ENCODE data around the gene ATP7A. TPM values are rescaled to one million over a fixed set of nuclear protein-coding genes. Genes with fewer than 3 reads are reported as not detected.
"Not testable (repeated sequence)": the region's sequence is repeated elsewhere in the genome, so short reads cannot be mapped to it uniquely, and the experiment has no call there.

ATP7A gene
- total RNA-seq (ENCODE audit: low replicate concordance) = 4.4 and 5.1 TPM in 2 replicates

DNA sequence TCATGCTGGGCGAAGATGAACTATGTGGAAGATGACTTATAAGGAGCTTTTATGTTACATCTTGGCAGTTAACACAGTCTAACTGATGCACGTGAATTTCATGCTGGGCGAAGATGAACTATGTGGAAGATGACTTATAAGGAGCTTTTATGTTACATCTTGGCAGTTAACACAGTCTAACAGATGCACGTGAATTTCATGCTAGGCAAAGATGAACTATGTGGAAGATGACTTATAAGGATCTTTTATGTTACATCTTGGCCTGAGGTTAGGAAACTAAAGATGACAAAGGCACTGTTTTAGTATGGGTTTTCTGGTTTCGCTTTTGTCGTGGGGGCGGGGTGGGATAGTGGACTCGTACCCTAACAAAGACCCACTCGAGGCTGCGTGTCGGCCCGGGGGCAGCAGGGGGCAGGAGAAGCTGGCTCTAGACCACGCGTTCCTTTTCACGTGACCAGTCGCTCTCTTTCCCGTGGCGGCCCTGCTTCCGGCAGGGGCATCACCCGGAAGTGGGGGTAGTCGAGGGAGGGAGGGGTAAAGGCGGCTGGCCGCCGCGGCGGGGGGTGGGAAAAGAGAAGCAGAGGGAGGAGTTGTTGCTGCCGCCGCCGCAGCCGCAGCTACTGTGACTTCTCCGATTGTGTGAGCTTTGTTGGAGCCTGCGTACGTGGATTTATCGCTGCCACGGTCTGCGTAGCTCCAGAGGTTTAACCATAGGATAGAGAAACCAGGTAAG lies at the start of gene ATP7A:
Gene ATP7A, plus strand, starts transcription at position 586 of the 733 bp plus-strand sequence. CDS start 60,949 bp downstream, outside the sequence.
- Histone ChIP-seq H4K20me1 (ENCODE audit: low read depth) (no peaks in the 10 kb centered on the region), H3K4me1 (no peaks in the 10 kb centered on the region), H3K27ac (no peak within 1 kb of the TSS), H3K79me2 (ENCODE audit: low read depth) (peaks cover 6% of the 10 kb centered on the region), H3F3A (ENCODE audit: low read depth) (peaks cover 9% of the 10 kb centered on the region), H3K9me3 (ENCODE audit: low read depth) (no peaks in the 10 kb centered on the region), H2AFZ (replicated peaks) (peak within 1 kb of the TSS; percentile 78), H3K9ac (peak within 1 kb of the TSS; percentile 61), H3K4me2 (peak within 1 kb of the TSS; percentile 81), H3K36me3 (no peaks in the 10 kb centered on the region), H3K27me3 (no peaks in the 10 kb centered on the region), H3K4me3 (peak within 1 kb of the TSS; percentile 71)
- peak; percentile 87 for DNase-seq (ENCODE audit: low spot score)
- Mint-ChIP-seq H3K27ac (peak within 1 kb of the TSS; percentile 96), H3K4me3 (peak within 1 kb of the TSS; percentile 93), H3K4me1 (peaks cover 11% of the 10 kb centered on the region), H3K9me3 (no peaks in the 10 kb centered on the region), H3K27me3 (ENCODE audit: insufficient read depth, low read depth) (no peaks in the 10 kb centered on the region), H3K36me3 (no peaks in the 10 kb centered on the region)
- TF ChIP-seq EZH2 (IDR thresholded peaks at IDR 0.05) = no peak
- peak; percentile 39 for TF ChIP-seq CTCF (IDR thresholded peaks at IDR 0.05)
- TF ChIP-seq EZH2phosphoT487 (IDR thresholded peaks at IDR 0.05) = no peak

- H3K27ac Mint-ChIP-seq = no peak overlapping the region
- no peak for TF ChIP-seq CTCF (IDR thresholded peaks at IDR 0.05)
- TF ChIP-seq EZH2phosphoT487 (IDR thresholded peaks at IDR 0.05) = no peak
- no peak for TF ChIP-seq EZH2 (IDR thresholded peaks at IDR 0.05)
- no peaks in the 10 kb centered on the region for H3K36me3 ChIP-seq
Observed at GRCh38 chrX:77875372-77875771, 35.1 kb upstream of the ATP7A start.

DNA sequence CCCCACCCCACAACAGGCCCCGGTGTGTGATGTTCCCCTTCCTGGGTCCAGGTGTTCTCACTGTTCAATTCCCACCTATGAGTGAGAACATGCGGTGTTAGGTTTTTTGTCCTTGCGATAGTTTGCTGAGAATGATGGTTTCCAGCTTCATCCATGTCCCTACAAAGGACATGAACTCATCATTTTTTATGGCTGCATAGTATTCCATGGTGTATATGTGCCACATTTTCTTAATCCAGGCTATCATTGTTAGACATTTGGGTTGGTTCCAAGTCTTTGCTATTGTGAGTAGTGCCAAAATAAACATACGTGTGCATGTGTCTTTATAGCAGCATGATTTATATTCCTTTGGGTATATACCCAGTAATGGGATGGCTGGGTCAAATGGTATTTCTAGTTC lies 29.1 kb upstream of the ATP7A start:
- H3K9me3 Mint-ChIP-seq; H3K4me1 Mint-ChIP-seq; H3K27ac ChIP-seq; DNase-seq (ENCODE audit: low spot score); H3K36me3 ChIP-seq; H2AFZ ChIP-seq (replicated peaks); H4K20me1 ChIP-seq (ENCODE audit: low read depth); H3K27me3 ChIP-seq; H3K27me3 Mint-ChIP-seq (ENCODE audit: insufficient read depth, low read depth); H3K4me3 ChIP-seq; H3K9ac ChIP-seq; H3K4me1 ChIP-seq; H3K4me3 Mint-ChIP-seq; H3K9me3 ChIP-seq (ENCODE audit: low read depth); H3K36me3 Mint-ChIP-seq; H3K4me2 ChIP-seq; H3F3A ChIP-seq (ENCODE audit: low read depth); H3K27ac Mint-ChIP-seq: not testable (repeated sequence)
- peaks cover 25% of the 10 kb centered on the region for H3K79me2 ChIP-seq (ENCODE audit: low read depth)

More at GRCh38 chrX:77875372-77875771, 35.1 kb upstream of the ATP7A start:
- Histone ChIP-seq H3K27me3 (no peaks in the 10 kb centered on the region), H3K27ac (no peak overlapping the region), H3K9me3 (ENCODE audit: low read depth) (no peaks in the 10 kb centered on the region), H3F3A (ENCODE audit: low read depth) (no peaks in the 10 kb centered on the region), H3K9ac (no peak overlapping the region), H2AFZ (replicated peaks) (no peak overlapping the region), H3K79me2 (ENCODE audit: low read depth) (peaks cover 6% of the 10 kb centered on the region), H3K4me1 (no peaks in the 10 kb centered on the region), H4K20me1 (ENCODE audit: low read depth) (no peaks in the 10 kb centered on the region), H3K4me3 (no peak overlapping the region), H3K4me2 (no peak overlapping the region)
- H3K4me1 Mint-ChIP-seq = no peaks in the 10 kb centered on the region
- DNase-seq (ENCODE audit: low spot score) = no peak
- peaks cover 5% of the 10 kb centered on the region for H3K36me3 Mint-ChIP-seq
- peaks cover 5% of the 10 kb centered on the region for H3K9me3 Mint-ChIP-seq
- no peaks in the 10 kb centered on the region for H3K27me3 Mint-ChIP-seq (ENCODE audit: insufficient read depth, low read depth)
- H3K4me3 Mint-ChIP-seq = no peak overlapping the region

- peak overlapping the region; percentile 7 for H3K4me3 Mint-ChIP-seq
- H3K9me3 Mint-ChIP-seq = peaks cover 3% of the 10 kb centered on the region
- peaks cover 2% of the 10 kb centered on the region for H3K36me3 Mint-ChIP-seq
- no peak for TF ChIP-seq CTCF (IDR thresholded peaks at IDR 0.05)
- no peak for TF ChIP-seq EZH2phosphoT487 (IDR thresholded peaks at IDR 0.05)
- no peak for TF ChIP-seq EZH2 (IDR thresholded peaks at IDR 0.05)
- Histone ChIP-seq H3K9ac (no peak overlapping the region), H3K4me2 (no peak overlapping the region), H3K79me2 (ENCODE audit: low read depth) (peaks cover 66% of the 10 kb centered on the region), H3K27me3 (no peaks in the 10 kb centered on the region), H3F3A (ENCODE audit: low read depth) (peaks cover 3% of the 10 kb centered on the region), H3K27ac (no peak overlapping the region), H2AFZ (replicated peaks) (no peak overlapping the region), H3K4me3 (no peak overlapping the region), H3K36me3 (no peaks in the 10 kb centered on the region), H3K4me1 (no peaks in the 10 kb centered on the region), H3K9me3 (ENCODE audit: low read depth) (no peaks in the 10 kb centered on the region), H4K20me1 (ENCODE audit: low read depth) (no peaks in the 10 kb centered on the region)
- H3K27ac Mint-ChIP-seq = no peak overlapping the region
- H3K27me3 Mint-ChIP-seq (ENCODE audit: insufficient read depth, low read depth) = peaks cover 2% of the 10 kb centered on the region
- DNase-seq (ENCODE audit: low spot score) = no peak
- peaks cover 5% of the 10 kb centered on the region for H3K4me1 Mint-ChIP-seq
Observed at GRCh38 chrX:77892887-77893286, 17.6 kb upstream of the ATP7A start.
